ENCODE data around the gene ZNF749. TPM values are rescaled to one million over a fixed set of nuclear protein-coding genes. Genes with fewer than 3 reads are reported as not detected.

ZNF749 gene
- total RNA-seq, 2 experiments from 2014 or later: 5.7 to 6.2 TPM

DNA sequence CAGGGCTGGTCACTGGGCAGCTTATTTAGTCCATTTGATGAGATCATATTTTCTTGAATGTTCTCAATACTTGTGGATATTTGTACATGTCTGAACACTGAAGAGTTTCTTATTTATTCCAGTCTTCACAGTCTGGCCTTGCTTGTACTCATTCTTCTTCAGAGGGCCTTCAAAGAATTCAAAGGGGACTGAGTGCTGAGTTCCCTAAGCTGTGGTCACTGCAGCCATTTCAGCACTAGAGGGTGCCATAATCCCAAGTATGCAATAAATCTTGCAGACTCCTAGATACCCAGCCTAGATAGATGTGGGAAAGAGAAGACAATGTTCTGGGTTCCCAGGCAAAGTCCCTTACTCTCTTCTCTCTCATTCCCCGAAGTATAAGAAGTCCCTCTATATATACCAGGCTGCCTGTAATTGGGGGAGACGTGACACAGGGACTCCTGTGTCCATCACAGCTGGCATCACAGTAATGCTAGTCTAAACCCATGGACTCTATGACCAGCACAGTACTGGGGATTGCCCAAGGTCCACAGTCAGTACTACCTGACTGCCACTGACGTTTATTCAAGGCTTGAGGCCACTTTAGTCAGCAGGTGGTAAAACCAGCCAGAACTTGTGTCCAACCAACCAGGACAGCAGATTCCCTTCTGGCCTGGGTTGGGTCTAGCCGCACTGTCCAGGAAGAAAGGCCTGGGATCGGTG, 30.7 kb downstream of the ZNF749 start:
- intact Hi-C loops (cut with DNase I, micrococcal nuclease): no loop called here
- Mint-ChIP-seq H3K4me3 (no peak overlapping the region), H3K4me1 (ENCODE audit: low read depth) (no peaks in the 10 kb centered on the region), H3K36me3 (ENCODE audit: low read depth) (peaks cover 75% of the 10 kb centered on the region), H3K27me3 (no peaks in the 10 kb centered on the region), H3K9me3 (peaks cover 24% of the 10 kb centered on the region), H3K27ac (no peak overlapping the region)
- Histone ChIP-seq H3K9me3 (ENCODE audit: control insufficient read depth in 1 of 2, insufficient read depth in 1 of 2, low read length in 2 of 2) (peaks cover 28 to 57% of the 10 kb centered on the region in 2 experiments), H3K27me3 (ENCODE audit: control insufficient read depth in 1 of 2, insufficient read depth in 2 of 2, low read length in 2 of 2) (no peaks in the 10 kb centered on the region), H3K27ac (ENCODE audit: low read depth in 1 of 2, low read length in 2 of 2) (no peak overlapping the region), H3K36me3 (ENCODE audit: insufficient read depth, low read length) (no peaks in the 10 kb centered on the region), H3K4me1 (ENCODE audit: insufficient read depth, low read length) (no peaks in the 10 kb centered on the region), H3K4me3 (ENCODE audit: low read length) (no peak overlapping the region)
- POLR2A ChIA-PET: no interaction called here
- ATAC-seq (ENCODE audit: poor library complexity) (no peak), DNase-seq (peak in 4 of 14 experiments; percentile 6 to 60 (median 50))
- CTCF ChIA-PET: no interaction called here
- TF ChIP-seq, protein P1, sequence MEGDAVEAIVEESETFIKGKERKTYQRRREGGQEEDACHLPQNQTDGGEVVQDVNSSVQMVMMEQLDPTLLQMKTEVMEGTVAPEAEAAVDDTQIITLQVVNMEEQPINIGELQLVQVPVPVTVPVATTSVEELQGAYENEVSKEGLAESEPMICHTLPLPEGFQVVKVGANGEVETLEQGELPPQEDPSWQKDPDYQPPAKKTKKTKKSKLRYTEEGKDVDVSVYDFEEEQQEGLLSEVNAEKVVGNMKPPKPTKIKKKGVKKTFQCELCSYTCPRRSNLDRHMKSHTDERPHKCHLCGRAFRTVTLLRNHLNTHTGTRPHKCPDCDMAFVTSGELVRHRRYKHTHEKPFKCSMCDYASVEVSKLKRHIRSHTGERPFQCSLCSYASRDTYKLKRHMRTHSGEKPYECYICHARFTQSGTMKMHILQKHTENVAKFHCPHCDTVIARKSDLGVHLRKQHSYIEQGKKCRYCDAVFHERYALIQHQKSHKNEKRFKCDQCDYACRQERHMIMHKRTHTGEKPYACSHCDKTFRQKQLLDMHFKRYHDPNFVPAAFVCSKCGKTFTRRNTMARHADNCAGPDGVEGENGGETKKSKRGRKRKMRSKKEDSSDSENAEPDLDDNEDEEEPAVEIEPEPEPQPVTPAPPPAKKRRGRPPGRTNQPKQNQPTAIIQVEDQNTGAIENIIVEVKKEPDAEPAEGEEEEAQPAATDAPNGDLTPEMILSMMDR (IDR thresholded peaks at IDR 0.05): no peak

DNA sequence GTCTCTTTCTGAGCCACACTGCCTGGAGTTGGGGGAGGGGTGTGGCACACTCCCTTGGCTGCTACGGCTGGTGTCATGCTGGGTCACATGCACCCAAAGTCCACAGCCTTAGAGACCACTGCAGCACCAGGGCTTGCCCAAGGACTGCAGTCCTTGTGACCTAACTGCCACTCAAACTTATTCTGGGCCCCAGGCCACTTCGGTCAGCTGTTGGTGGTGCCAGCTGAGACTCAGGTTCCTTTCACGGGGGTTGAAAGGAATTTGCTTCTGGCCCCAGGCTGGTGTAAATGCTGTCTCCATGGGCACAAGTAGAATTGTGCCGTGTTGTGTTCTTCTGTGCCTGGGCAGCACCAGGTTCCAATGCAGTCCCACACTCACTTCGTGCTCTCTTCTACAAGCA, 31.4 kb downstream of the ZNF749 start:
- CTCF ChIA-PET: no interaction called here
- Mint-ChIP-seq H3K27ac (no peak overlapping the region), H3K27me3 (no peaks in the 10 kb centered on the region), H3K9me3 (peaks cover 21% of the 10 kb centered on the region), H3K4me1 (ENCODE audit: low read depth) (no peaks in the 10 kb centered on the region), H3K4me3 (no peak overlapping the region), H3K36me3 (ENCODE audit: low read depth) (peaks cover 75% of the 10 kb centered on the region)
- no peaks in the 10 kb centered on the region for H3K36me3 ChIP-seq (ENCODE audit: insufficient read depth, low read length)
- peaks cover 27 to 57% of the 10 kb centered on the region in 2 experiments for H3K9me3 ChIP-seq (ENCODE audit: control insufficient read depth in 1 of 2, insufficient read depth in 1 of 2, low read length in 2 of 2)
- DNase-seq (no peak), ATAC-seq (ENCODE audit: poor library complexity) (no peak)
- intact Hi-C loops (cut with DNase I, micrococcal nuclease): no loop called here
- no peaks in the 10 kb centered on the region for H3K4me1 ChIP-seq (ENCODE audit: insufficient read depth, low read length)
- H3K27me3 ChIP-seq (ENCODE audit: control insufficient read depth in 1 of 2, insufficient read depth in 2 of 2, low read length in 2 of 2): no peaks in the 10 kb centered on the region
- POLR2A ChIA-PET: no interaction called here
- TF ChIP-seq, protein P1 (IDR thresholded peaks at IDR 0.05): no peak
- no peak overlapping the region for H3K4me3 ChIP-seq (ENCODE audit: low read length)
- no peak overlapping the region for H3K27ac ChIP-seq (ENCODE audit: low read depth in 1 of 2, low read length in 2 of 2)

DNA sequence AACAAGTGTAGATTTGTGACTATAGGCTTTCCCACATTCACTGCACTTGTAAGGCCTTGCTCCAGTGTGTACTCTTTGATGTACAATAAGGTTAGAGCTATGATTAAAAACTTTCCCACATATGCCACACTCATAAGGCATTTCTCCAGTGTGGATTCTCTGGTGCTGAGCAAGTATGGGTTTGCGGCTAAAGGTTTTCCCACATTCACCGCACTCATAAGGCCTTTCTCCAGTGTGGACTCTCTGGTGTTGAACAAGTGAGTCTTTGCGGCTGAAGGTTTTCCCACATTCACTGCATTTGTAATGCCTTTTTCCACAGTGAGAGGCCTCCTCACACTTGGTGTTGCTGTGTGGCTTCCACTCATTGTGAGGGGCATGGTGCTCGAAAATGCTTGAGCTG, 38.5 kb downstream of the ZNF749 start:
- peaks cover 16% of the 10 kb centered on the region for H3K4me1 ChIP-seq (ENCODE audit: insufficient read depth, low read length)
- peaks cover 11% of the 10 kb centered on the region for H3K36me3 ChIP-seq (ENCODE audit: insufficient read depth, low read length)
- no peak overlapping the region for H3K27ac ChIP-seq (ENCODE audit: low read depth in 1 of 2, low read length in 2 of 2)
- Mint-ChIP-seq H3K27ac (no peak overlapping the region), H3K27me3 (no peaks in the 10 kb centered on the region), H3K4me1 (ENCODE audit: low read depth) (peaks cover 19% of the 10 kb centered on the region), H3K4me3 (no peak overlapping the region), H3K9me3 (peaks cover 23% of the 10 kb centered on the region), H3K36me3 (ENCODE audit: low read depth) (peaks cover 99% of the 10 kb centered on the region)
- H3K9me3 ChIP-seq (ENCODE audit: control insufficient read depth in 1 of 2, insufficient read depth in 1 of 2, low read length in 2 of 2): peaks cover 30 to 93% of the 10 kb centered on the region in 2 experiments
- POLR2A ChIA-PET: no interaction called here
- TF ChIP-seq, protein P1 (IDR thresholded peaks at IDR 0.05): no peak
- CTCF ChIA-PET: interaction anchor here (0.6 kb wide), 1 partner anchor 165 kb away, joined by 3 read pairs; no protein-coding TSS in a partner anchor
- ATAC-seq (ENCODE audit: poor library complexity): no peak
- no peak for DNase-seq
- H3K27me3 ChIP-seq (ENCODE audit: control insufficient read depth in 1 of 2, insufficient read depth in 2 of 2, low read length in 2 of 2): no peaks in the 10 kb centered on the region
- no peak overlapping the region for H3K4me3 ChIP-seq (ENCODE audit: low read length)
- intact Hi-C loops (cut with DNase I, micrococcal nuclease): no loop called here
